Stimulated activated CD4-positive, alpha-beta T cell treated with anti-CD3 and anti-CD28 coated beads, Interleukin-4, amount 100 ng/mL, for 48 hours (primary cell): ENCODE measurements around the gene TEX36.
"Not testable (repeated sequence)": the region's sequence is repeated elsewhere in the genome, so short reads cannot be mapped to it uniquely, and the experiment has no call there.

Experiments used
- DNase-seq, 2 donors: peaks; one replicate each; pipeline ENCODE4 v3.0.0-alpha.2; 2020; ENCODE audit warnings: low read depth in 2 of 2

Gene TEX36

DNA sequence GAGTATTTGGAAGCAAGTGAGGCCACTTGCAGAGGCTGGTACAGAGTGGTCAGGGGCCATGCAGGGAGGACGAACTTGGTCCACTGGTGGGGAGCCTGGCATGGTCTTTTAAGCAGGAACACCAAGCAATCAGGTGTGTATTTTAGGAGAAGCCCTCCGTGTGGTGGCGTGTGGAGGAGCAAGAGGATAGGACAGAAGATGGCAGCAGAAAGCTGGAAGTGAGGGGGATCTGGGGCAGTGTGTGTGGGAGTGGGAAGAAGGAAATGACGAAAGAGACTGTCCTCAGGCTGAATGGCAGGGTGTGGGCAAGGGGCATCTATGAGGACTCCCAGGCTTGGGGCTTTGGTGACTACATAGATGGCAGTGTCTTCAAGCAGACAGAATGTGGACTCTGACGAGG is 51.2 kb downstream of the TEX36 start:
- no peak for DNase-seq

- DNase-seq: no peak
Measured at GRCh38 chr10:125629758-125630376, 53.1 kb downstream of the TEX36 start.

DNA sequence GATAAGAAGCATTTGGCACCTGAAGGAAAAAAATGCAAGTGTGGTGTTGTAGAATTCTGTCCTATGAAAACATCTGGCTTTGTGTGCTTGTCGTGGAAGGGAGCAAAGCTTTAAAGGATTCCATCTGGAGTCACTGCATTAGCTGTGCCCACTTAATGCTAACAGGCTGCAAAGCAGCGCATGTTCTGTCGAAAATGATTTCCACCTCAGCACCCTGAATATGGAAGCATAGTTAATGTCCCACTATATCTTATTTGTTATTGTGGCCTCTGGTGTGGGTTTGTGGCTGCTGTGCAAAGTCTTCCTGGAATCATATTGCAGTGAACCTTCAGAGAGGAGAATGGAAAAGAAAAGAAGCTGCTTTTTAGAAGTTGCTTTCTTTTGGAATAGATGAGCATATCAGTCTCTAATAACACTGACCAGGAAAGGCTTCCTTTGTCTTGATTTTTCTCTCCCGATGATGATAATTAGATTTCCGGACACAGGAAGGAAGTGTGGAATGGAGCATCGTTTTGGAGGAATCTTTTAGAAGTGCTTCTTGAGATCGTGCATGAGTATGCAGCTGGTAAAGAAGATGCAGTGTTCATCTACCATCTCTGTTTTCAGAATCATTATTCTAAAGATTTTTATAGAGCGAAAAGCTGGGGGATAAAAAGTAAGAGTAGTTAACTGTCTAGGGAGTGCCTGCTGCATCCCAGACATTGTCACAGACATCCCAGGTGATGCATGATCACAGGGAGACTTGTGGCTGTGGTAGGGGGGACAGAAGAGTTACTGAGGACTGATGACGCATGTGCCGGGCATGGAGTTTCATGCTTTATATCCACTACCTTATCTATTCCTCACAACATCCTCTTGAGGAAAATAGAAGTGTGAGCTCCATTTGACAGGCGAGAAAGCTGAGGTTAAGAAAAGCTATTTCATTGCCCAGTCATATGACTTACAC is 54.6 kb downstream of the TEX36 start:
- DNase-seq: no peak

DNA sequence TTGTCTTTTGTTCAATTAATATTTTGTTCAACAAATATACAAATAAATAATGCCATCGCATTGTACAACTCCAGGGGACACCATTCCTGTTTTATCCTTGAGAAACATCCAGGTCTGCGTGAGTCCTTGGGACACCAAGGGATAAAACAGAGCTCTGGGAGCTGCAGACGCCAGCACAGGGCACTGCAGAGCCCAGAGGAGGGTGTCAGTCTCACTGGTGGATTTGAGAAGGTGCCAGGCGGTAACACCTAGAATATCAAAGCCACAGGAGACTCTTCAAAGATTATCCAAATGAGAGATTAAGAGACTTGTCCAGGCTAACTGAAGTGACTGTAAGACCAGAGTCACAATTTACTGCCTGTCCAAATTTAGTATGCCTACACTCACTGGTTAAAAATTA is 55.3 kb downstream of the TEX36 start:
- DNase-seq: no peak

- no peak for DNase-seq
Measured at GRCh38 chr10:125626671-125627070, 56.3 kb downstream of the TEX36 start.

DNA sequence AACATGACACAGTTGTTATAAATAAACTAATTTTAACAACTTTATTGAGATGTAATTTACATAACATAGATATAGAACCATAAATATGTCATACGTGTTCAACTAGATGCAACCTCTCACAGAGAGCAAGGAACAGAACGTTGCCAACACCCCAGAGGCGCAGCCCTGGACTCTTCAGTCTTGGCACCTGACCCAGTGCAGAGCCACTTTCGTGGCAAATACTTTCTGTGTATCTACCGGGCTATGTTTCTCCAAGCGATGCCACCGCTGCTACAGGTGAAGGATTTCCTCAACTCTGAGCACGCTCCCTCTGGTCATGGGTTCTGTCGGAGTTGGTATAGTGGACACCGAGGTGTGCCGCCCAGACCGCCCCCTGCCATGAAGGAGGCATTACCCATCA is 57.4 kb downstream of the TEX36 start:
- no peak for DNase-seq

DNA sequence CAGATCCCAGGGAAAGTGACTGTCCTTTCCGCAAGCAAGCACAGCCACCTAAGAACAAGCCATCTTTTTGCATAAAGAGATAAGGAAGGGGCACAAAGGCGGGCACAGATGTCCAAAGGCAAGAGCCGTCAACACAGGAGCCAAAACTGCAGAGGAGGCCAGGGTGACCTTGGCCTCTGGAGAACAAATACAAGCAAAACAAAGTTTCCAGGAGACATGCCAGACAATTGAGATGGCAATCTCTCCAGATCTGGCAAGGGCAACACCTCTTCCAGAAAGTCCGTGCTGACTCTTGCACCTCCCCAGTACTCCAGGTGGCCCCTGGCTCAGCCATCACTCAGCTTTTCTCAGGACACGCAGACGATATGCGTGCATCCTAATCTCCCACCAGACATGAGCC is 58.2 kb downstream of the TEX36 start:
- DNase-seq: no peak

GRCh38 chr10:125621052-125621451 is 61.9 kb downstream of the TEX36 start:
- no peak for DNase-seq

GRCh38 chr10:125620401-125620800 is 62.6 kb downstream of the TEX36 start:
- DNase-seq: no peak

DNA sequence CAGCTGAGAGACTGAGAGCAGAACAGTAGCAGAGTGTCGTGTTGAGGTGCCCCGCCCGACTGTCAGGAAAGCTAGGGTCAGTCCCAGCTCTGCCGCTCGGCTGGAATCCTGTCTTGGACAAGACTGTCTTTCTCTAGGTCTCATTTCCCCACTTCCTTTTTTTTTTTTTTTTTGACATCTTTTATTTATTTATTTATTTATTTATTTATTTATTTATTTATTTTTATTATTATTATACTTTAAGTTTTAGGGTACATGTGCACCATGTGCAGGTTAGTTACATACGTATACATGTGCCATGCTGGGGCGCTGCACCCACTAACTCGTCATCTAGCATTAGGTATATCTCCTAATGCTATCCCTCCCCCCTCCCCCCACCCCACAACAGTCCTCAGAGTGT is 69.9 kb downstream of the TEX36 start:
- not testable (repeated sequence) for DNase-seq

DNA sequence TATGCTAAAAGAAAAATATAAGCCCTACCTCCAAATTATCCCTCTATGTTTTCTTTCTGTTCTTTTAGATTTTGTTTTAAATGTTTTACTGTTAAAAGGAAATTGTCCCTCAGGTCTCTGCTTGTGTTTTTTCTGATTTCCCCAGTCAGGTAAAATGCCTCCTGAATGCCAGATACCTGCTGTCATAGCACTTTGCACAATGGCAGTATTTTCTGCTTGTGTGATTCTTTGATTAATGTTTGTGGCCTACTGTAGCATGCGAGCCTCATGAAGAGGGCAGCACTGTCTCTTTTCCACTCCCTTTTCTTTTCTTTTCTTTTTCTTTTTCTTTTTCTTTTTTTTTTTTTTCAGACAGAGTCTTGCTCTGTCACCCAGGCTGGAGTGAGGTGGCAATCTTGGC is 71.2 kb downstream of the TEX36 start:
- no peak for DNase-seq

DNA sequence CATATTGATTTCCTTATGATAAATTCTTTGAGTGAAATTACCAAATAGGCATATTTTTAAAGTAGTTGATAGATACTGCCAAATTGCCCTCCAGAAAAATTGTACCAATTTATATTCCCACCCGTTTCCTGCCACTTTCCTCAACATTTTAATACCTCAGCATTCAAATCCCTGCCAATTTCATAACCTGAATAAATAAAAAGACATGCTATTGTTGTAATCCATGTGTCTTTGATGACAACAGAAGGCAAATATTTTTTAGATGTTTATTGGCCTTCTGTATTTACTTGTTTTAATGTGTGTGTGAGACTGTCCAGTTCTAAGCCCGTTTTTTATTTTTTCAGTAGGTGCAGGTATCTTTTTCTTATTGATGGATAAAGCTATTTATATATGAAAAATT is 71.7 kb downstream of the TEX36 start:
- DNase-seq: no peak

GRCh38 chr10:125609859-125610258 is 73.1 kb downstream of the TEX36 start:
- DNase-seq: no peak

DNA sequence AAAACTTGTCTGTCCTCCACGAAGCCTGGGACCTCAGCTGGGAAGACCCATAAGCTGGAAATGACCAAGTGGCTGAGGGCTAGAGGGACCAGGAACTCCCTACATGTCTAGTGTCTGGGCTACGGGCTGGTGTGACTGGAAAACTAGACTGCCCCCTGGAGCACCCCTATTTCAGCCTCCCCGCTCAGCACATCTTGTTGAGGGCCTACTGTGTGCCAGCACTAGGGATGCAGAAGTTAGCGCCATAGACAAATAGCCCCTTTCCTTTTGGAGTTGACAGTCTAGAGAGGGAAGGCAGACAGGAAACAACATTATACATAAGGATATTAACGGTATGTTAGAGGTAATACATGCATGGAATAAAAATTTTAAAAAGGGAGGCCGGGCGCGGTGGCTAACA is 74.5 kb downstream of the TEX36 start:
- no peak for DNase-seq

GRCh38 chr10:125607689-125608290 is 75.2 kb downstream of the TEX36 start:
- no peak for DNase-seq

DNA sequence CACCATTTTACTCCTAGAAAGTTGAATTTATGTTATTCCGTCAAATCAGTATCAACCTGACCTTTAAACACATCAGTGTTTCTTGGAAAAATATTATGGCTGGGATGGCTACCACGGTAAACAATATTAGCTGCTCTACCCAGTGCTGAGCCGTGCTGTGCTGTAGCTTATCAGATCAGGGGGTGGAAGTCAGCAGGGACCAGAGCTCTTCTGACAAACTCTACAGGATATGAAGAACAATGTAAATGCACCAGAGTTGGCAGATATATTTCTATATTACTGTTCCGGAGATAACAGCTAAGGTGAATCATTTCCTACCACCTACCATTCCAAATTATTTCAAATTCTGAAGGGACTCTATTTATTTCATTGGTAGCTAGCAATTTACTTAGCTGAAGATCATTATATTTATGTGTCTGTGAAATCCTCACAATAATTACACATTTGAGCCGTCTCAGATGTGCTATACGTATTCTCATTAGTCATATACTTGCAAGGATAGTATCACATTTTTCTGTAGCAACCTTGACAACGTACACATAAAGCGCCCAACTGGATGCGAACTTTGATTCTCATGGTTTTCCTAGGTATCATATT is 76.5 kb downstream of the TEX36 start:
- DNase-seq: no peak
